H1 (cell line): ENCODE results near the gene ZFP64.
A peak's percentile ranks its signal among the peaks of the same experiment; 100 is the strongest.

Experiments used
- CBX8 ChIP-seq: fragments of 300-800, 300-1000 bp; sonication (generic); IDR thresholded peaks from 2 replicates; pipeline ENCODE4 v1.7.1; 2016; ENCODE audit warnings: low read depth, low read length, borderline replicate concordance
- CREB1 ChIP-seq: IDR thresholded peaks from 2 replicates; pipeline ENCODE4 v1.6.1; 2012; ENCODE audit warnings: inconsistent platforms
- EP300 ChIP-seq, 2 experiments: IDR thresholded peaks; 1 replicate in 1 of 2; 2 replicates in 1 of 2; pipeline ENCODE4 v1.6.1; 2011 to 2012; ENCODE audit warnings: low read depth in 2 of 2, low read length in 2 of 2, mild to moderate bottlenecking in 2 of 2, borderline replicate concordance in 1 of 2, inconsistent platforms in 1 of 2, moderate library complexity in 1 of 2
- FOSL1 ChIP-seq: IDR thresholded peaks from 2 replicates; pipeline ENCODE4 v1.6.1; 2011; ENCODE audit warnings: mild to moderate bottlenecking, low read depth, low read length, moderate library complexity; ENCODE audit not compliant: insufficient read depth
- KDM5A ChIP-seq: fragments of 200-600 bp; IDR thresholded peaks from 2 replicates; pipeline ENCODE4 v1.7.1; 2012; ENCODE audit warnings: mild to moderate bottlenecking, low read length, inconsistent platforms, mixed read lengths
- POLR2A ChIP-seq, 2 experiments: IDR thresholded peaks; 1 replicate in 1 of 2; 2 replicates in 1 of 2; pipeline ENCODE4 v1.6.1; 2011; ENCODE audit warnings: low read depth in 2 of 2, low read length in 2 of 2, mild to moderate bottlenecking in 2 of 2; ENCODE audit errors: control extremely low read depth in 1 of 2
- POU5F1 ChIP-seq: IDR thresholded peaks from 2 replicates; pipeline ENCODE4 v1.6.1; 2011; ENCODE audit warnings: low read depth, mild to moderate bottlenecking, low read length, moderate library complexity
- SRF ChIP-seq: IDR thresholded peaks from 2 replicates; pipeline ENCODE4 v1.6.1; 2011; ENCODE audit warnings: mild to moderate bottlenecking, low read depth, low read length, moderate library complexity
- TF ChIP-seq, protein P1 (sequence below), 3 experiments: IDR thresholded peaks; 1 replicate in 2 of 3; 2 replicates in 1 of 3; pipeline versions ENCODE4 v1.5.1 to v1.6.1; 2011; ENCODE audit warnings: low read length in 3 of 3, mild to moderate bottlenecking in 3 of 3, inconsistent platforms in 2 of 3, low read depth in 1 of 3, moderate library complexity in 1 of 3; ENCODE audit not compliant: insufficient read depth in 1 of 3; ENCODE audit errors: control extremely low read depth in 1 of 3
- TF ChIP-seq, protein P2 (sequence below): IDR thresholded peaks from 2 replicates; pipeline ENCODE4 v1.6.1; 2011; ENCODE audit warnings: low read length, improper control_type of control experiment

DNA sequence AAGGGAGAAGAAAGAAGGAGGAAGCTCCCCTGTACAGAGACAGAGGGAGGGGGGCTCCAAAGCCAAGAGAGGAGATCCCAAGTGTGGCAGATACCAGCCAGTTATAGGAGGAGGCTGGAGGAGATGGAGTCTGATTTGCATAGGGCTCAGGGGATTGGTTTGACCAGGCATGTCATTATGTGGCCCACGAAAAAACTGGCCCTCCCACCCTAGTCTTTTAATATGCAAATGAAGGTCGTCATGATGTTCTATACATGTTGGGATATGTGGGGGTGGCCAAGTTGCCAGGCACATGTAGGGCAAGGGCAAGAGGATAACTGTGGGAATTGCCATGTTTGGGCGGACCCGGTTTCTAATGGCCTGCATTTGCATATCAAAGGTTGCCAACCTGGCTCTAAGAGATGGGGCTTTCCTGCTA, 17.6 kb upstream of the ZFP64 start:
- TF ChIP-seq EP300 (IDR thresholded peaks at IDR 0.05; ENCODE audit: borderline replicate concordance in 1 of 2, low read depth in 2 of 2, low read length in 2 of 2) (peak in 1 of 2 experiments; percentile 8; a peak in 1 of 3 replicates), POLR2A (IDR thresholded peaks at IDR 0.05; ENCODE audit: control extremely low read depth in 1 of 2, low read depth in 2 of 2, low read length in 2 of 2) (no peak), CBX8 (no peak), SRF (peak; percentile 86), POU5F1 (peak; percentile 75; the same call in 1 of the 2 replicates), KDM5A (no peak), CREB1 (no peak), FOSL1 (no peak)
- TF ChIP-seq, protein P1, sequence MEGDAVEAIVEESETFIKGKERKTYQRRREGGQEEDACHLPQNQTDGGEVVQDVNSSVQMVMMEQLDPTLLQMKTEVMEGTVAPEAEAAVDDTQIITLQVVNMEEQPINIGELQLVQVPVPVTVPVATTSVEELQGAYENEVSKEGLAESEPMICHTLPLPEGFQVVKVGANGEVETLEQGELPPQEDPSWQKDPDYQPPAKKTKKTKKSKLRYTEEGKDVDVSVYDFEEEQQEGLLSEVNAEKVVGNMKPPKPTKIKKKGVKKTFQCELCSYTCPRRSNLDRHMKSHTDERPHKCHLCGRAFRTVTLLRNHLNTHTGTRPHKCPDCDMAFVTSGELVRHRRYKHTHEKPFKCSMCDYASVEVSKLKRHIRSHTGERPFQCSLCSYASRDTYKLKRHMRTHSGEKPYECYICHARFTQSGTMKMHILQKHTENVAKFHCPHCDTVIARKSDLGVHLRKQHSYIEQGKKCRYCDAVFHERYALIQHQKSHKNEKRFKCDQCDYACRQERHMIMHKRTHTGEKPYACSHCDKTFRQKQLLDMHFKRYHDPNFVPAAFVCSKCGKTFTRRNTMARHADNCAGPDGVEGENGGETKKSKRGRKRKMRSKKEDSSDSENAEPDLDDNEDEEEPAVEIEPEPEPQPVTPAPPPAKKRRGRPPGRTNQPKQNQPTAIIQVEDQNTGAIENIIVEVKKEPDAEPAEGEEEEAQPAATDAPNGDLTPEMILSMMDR (IDR thresholded peaks at IDR 0.05; ENCODE audit: control extremely low read depth in 1 of 3, insufficient read depth in 1 of 3, low read depth in 1 of 3, low read length in 3 of 3): no peak
- TF ChIP-seq, protein P2, sequence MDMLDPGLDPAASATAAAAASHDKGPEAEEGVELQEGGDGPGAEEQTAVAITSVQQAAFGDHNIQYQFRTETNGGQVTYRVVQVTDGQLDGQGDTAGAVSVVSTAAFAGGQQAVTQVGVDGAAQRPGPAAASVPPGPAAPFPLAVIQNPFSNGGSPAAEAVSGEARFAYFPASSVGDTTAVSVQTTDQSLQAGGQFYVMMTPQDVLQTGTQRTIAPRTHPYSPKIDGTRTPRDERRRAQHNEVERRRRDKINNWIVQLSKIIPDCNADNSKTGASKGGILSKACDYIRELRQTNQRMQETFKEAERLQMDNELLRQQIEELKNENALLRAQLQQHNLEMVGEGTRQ: no peak
